ENCODE data around the gene AGBL1.

The AGBL1 gene

DNA sequence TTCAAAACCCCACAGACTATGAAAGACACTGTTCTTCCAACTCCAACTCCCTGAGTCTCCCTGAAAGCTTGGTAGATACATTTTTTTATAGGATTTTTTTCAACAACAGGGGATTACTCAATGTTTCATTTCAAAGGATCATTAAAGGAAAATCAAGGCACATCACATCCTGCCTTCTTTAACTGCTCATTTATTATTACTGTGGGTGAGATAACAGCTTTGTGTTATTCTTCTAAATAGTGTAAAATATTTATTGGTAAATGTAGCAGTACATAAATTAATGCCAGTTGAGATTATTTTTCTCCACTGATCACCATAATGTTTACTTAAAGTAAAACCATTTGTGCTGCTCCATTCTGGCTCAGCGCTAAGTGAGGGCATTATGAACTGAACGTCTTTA is 57.2 kb downstream of the AGBL1 start:
- TF ChIP-seq, protein P1, sequence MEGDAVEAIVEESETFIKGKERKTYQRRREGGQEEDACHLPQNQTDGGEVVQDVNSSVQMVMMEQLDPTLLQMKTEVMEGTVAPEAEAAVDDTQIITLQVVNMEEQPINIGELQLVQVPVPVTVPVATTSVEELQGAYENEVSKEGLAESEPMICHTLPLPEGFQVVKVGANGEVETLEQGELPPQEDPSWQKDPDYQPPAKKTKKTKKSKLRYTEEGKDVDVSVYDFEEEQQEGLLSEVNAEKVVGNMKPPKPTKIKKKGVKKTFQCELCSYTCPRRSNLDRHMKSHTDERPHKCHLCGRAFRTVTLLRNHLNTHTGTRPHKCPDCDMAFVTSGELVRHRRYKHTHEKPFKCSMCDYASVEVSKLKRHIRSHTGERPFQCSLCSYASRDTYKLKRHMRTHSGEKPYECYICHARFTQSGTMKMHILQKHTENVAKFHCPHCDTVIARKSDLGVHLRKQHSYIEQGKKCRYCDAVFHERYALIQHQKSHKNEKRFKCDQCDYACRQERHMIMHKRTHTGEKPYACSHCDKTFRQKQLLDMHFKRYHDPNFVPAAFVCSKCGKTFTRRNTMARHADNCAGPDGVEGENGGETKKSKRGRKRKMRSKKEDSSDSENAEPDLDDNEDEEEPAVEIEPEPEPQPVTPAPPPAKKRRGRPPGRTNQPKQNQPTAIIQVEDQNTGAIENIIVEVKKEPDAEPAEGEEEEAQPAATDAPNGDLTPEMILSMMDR (IDR thresholded peaks at IDR 0.05; ENCODE audit: control insufficient read depth, extremely low read depth, insufficient read depth): no peak
- no peak for DNase-seq (ENCODE audit: low read depth)

DNA sequence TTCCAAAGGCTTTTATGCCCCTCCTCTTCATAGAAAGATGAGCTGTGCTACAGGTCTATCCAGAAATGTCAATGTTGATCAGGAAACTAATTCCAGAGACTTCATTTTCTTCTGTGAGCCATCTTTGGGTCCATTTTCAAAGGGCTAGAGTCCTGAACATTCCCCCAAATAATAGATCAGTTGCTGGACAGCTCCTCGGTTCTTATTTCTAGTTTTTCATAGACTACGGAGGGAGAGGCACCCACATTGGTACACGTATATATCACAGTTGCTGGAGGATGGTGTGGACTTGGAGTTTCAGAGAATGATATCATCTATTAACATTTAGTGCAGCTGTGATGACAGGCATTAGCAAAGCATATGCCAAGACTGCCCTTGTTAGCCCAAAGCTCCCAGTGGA is 59.1 kb downstream of the AGBL1 start:
- no peak for DNase-seq (ENCODE audit: low read depth)
- TF ChIP-seq, protein P1 (IDR thresholded peaks at IDR 0.05; ENCODE audit: control insufficient read depth, extremely low read depth, insufficient read depth): no peak
- no peak overlapping the region for H3K4me3 ChIP-seq (ENCODE audit: low read depth, low read length)

More for the DNA sequence above, 57.2 kb downstream of the AGBL1 start:
- H3K4me3 ChIP-seq (ENCODE audit: low read depth, low read length): no peak overlapping the region

DNA sequence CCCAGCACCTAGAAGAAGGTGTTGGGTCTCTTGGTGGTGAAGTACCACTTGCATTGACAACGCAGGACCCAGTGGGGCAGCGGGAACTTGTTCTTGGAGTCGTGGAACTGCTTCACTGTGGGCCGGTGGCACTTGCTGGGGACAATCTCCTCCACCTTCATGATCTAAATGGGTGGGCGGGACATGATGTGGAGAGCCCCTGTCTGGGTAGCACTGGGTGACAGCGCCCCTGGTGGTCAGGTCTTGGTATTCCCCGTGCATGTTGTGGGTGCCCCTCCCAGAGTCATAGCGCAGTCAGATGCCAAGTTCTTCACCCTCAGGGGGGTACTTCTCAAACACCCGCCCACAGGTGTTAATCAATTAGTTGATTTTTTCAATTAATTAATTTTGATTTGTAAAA is 60.2 kb downstream of the AGBL1 start:
- DNase-seq (ENCODE audit: low read depth): no peak
- TF ChIP-seq, protein P1 (IDR thresholded peaks at IDR 0.05; ENCODE audit: control insufficient read depth, extremely low read depth, insufficient read depth): peak; percentile 22; the same call in 1 of the 2 replicates
- no peak overlapping the region for H3K4me3 ChIP-seq (ENCODE audit: low read depth, low read length)

DNA sequence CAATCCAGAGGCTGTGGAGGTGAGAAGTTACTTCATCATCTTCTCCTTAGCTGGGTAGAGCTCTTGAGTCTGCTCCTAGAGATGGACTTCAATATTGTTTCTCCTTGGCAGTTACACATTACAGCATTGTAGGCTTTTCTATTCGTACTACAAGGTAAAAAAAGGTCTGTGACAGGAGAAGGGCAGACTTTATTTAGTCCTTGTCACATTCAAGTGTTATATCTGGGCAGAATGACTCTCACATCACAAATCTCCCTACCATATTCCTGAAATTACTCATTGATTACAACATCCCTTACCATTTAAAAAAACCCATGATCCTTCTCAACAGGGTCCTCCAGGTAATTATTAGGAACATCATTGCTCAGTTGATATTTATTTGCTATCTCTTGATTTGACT is 75.0 kb downstream of the AGBL1 start:
- no peak for DNase-seq (ENCODE audit: low read depth)
- TF ChIP-seq, protein P1 (IDR thresholded peaks at IDR 0.05; ENCODE audit: control insufficient read depth, extremely low read depth, insufficient read depth): no peak
- H3K4me3 ChIP-seq (ENCODE audit: low read depth, low read length): no peak overlapping the region

DNA sequence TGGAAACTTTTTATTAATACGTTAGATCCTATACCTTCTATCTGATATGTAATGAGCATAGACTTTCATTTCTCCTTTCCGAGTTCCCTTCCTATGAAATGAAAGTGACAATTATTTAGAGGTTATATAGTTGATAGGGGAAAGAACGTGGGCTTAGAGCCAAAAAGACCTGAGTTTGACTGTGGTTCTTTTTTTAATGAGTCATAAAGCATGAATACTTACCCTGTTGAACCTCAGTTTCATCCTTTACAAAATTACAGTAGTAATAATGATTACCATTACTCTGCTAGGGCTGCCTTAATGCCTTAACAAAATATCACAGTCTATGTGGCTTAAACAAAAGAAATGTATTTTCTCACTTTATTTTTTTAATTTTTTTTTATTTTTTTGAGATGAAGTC is 75.9 kb downstream of the AGBL1 start:
- TF ChIP-seq, protein P1 (IDR thresholded peaks at IDR 0.05; ENCODE audit: control insufficient read depth, extremely low read depth, insufficient read depth): no peak
- H3K4me3 ChIP-seq (ENCODE audit: low read depth, low read length): no peak overlapping the region
- DNase-seq (ENCODE audit: low read depth): no peak

DNA sequence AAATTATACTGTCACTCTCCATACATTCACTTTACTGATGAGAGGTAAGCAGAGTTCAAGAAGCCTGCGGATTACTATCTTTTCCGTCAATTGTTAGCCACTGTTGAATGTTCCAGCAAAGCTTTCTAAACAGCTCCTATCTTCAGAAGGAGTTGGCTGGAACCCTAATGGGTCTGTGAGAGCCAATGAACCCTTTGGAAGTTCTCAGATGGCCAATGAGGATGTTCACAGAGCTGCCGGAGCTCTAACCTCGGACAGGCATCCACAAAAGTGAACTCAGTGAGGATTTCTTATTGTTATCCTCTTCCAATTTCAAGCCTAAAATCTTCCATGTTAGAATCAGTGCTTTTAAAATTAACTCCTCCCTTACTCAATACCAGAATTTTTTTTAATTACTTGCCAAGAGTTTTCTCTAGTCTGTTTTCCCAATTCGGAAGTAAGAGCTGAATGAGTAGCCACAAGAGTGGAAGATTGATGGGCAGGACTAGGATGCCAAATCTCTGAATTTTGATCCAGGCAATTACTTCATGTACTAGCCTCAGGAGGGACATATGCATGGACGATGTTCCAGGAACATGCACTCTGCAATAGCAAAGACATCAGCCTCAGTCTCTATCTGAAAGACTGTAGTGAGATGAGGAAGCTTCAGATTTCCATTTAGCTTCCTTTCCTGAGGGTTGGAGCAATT is 78.1 kb downstream of the AGBL1 start:
- TF ChIP-seq, protein P1 (IDR thresholded peaks at IDR 0.05; ENCODE audit: control insufficient read depth, extremely low read depth, insufficient read depth): no peak
- no peak overlapping the region for H3K4me3 ChIP-seq (ENCODE audit: low read depth, low read length)
- DNase-seq (ENCODE audit: low read depth): no peak

DNA sequence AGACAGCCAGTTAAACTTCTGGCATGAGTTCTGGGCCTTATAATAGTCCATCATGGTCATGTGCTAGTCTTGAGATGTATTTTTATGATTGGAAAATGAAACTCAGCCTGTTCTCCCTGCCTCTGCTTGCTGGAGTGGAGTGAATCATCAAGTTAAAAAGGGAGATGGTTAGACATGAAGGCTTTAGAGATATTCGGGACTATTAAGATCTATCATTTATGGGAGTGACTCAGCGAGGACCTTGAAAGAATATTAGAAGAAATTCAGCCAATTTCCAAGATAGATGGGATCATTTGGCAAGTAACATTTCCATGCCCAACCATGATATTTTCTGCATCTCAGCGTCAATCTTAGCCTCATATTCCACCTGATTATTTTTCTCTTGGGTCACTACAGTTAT is 79.8 kb downstream of the AGBL1 start:
- TF ChIP-seq, protein P1 (IDR thresholded peaks at IDR 0.05; ENCODE audit: control insufficient read depth, extremely low read depth, insufficient read depth): no peak
- no peak overlapping the region for H3K4me3 ChIP-seq (ENCODE audit: low read depth, low read length)
- DNase-seq (ENCODE audit: low read depth): no peak

Data from LNCaP clone FGC (cell line).